A673 (cell line): Measurements from ENCODE around the gene LMF1.

Experiments
- EZH2 ChIP-seq: fragments of 200-600 bp; sonication (generic); IDR thresholded peaks from 2 replicates; pipeline ENCODE4 v1.6.1; 2017; ENCODE audit warnings: borderline replicate concordance, low read depth, mild to moderate bottlenecking, mixed read lengths, antibody characterized with exemption, low read length; ENCODE audit not compliant: poor library complexity, severe bottlenecking
- TF ChIP-seq, protein P1 (sequence below): fragments of 300-800, 200-600 bp; sonication (generic); conservative IDR thresholded peaks from 2 replicates; pipeline ENCODE4 v1.5.1; 2017; ENCODE audit warnings: low read depth, mild to moderate bottlenecking, antibody characterized with exemption, low read length, moderate library complexity, mixed read lengths

DNA sequence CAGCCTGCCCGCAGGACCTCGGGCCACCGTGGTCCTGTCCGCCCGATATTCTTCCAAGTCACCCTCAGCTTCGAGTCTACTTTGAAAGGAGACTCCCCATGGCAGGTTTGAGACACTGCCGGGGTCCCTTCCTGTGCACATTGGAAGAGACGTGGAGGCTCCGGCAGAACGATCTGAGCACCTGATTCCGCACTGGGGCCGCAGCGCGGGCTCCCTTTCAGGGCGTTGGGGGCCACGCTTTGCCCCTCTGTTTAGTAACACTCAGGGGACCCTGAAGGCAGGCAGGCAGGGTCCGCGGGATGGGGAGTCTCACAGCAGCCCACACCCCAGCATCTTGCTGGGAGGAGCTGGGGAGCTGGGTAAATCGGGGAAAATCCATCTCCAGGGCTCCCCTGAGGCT, 41.4 kb upstream of the LMF1 start:
- TF ChIP-seq, protein P1, sequence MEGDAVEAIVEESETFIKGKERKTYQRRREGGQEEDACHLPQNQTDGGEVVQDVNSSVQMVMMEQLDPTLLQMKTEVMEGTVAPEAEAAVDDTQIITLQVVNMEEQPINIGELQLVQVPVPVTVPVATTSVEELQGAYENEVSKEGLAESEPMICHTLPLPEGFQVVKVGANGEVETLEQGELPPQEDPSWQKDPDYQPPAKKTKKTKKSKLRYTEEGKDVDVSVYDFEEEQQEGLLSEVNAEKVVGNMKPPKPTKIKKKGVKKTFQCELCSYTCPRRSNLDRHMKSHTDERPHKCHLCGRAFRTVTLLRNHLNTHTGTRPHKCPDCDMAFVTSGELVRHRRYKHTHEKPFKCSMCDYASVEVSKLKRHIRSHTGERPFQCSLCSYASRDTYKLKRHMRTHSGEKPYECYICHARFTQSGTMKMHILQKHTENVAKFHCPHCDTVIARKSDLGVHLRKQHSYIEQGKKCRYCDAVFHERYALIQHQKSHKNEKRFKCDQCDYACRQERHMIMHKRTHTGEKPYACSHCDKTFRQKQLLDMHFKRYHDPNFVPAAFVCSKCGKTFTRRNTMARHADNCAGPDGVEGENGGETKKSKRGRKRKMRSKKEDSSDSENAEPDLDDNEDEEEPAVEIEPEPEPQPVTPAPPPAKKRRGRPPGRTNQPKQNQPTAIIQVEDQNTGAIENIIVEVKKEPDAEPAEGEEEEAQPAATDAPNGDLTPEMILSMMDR, result no peak
- TF ChIP-seq EZH2, result no peak
